Hematopoietic multipotent progenitor cell treated with erythropoietin and hydrocortisone succinate and interleukin-3 and kit ligand, for 17 days (in vitro differentiated cells): ENCODE data around the gene ZNF451.

Experiments used
- DNase-seq: peaks from one replicate; pipeline ENCODE4 v3.0.0-alpha.2; 2015; ENCODE audit warnings: low spot score

The ZNF451 gene

DNA sequence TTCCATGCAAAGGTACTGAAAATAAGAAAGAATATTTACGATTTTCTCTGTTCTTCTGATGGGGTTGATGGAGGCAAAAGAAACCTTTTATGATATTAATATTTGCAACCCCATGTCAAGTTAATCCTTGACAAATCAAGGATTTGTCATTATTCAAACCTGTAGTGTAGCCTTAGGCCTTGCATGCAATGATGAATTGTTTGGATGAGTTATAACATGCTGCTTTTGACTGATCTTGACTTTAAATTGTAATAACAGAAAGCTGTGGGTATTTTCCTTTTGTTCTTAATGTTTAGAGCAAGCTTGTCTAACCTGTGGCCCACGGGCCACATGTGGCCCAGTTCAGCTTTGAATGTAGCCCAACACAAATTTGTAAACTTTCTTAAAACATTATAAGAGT, 69.1 kb downstream of the ZNF451 start:
- DNase-seq: no peak

- DNase-seq: no peak
These were observed 72.0 kb downstream of the ZNF451 start for GRCh38 chr6:57162028-57162427.

DNA sequence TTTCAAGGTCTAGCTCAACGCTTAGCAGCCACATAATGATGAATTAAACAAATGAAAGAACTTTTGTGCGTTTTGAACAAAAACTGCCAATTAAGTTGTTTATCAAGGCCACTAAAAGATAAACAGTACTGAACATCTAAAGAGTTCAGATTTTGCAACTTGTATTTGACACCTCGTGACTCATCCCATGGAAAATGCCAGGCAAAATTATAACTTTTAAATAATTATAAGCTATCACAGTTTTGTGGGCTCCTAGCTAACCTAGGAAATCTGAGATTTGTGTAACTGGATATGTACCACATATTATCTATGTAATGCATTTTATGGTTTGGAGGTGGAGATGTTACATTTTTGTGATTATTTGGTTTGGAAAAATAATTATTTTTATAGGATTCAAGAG, 72.5 kb downstream of the ZNF451 start:
- DNase-seq: no peak

DNA sequence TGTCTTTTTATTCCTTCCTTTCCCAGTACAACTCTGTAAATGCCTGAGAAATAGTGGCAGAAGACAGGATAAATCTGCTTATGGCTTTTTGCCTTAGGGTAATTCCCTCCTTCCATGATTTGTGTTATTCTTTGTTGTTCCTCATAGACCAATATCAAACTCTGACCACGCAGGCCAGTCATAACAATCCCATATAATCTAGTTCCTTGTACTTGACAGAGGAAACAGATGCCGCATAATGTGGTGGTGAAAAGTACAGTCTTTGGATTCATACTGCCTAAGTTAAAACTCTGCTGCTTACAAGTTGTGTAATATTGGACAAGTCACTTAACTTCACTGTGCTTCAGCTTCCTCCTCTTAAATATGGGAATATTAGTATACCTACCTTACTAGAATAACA, 74.0 kb downstream of the ZNF451 start:
- DNase-seq: no peak

- DNase-seq: no peak
These were observed 75.1 kb downstream of the ZNF451 start for GRCh38 chr6:57165080-57165479.

DNA sequence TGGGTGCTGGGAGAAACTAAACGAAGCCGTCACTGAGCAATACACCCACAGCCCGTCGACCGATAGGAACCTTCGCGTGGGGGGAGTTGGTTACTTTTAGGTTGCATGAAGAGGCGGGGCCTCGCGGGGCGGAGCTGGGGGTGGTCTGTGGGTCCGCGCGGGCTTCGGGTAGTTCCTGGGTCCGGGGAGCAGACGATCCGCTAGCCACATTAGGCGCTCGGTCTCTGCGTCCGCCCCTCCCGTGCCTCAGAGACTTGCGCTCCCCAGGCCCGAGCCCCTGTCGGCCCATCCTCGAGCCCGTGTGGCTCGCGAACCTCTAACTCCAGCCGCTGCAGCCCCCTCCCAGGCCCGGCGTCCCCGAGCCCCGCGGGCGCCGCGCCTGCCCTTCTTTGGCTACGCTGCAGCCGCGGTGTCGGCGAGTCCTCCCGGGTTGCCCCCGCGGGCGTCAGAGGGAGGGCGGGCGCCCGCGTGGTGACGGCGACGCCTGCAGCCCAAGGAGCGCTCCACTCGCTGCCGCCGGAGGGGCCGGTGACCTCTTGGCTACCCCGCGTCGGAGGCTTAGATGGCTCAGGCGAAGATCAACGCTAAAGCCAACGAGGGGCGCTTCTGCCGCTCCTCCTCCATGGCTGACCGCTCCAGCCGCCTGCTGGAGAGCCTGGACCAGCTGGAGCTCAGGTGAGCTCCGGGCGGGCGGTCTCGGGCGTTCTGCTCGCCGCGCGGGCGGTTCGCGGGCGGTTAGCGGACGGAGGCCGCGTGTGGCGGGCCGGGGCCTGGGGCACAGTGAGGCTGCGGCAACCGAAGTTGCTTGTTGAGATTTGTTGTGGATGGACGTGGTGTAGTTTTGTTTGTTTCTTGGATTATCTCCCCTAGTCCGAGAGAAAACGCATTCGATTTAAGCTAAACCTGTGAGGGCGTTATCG, 82.4 kb downstream of the ZNF451 start, which contains the start of gene BAG2:
Gene BAG2, plus strand, starts transcription at position 191 of the 920 bp plus-strand sequence. Its CDS starts 372 bp downstream, at position 563.
- DNase-seq: peak; percentile 62

- peak; percentile 34 for DNase-seq
These were observed 83.3 kb downstream of the ZNF451 start for GRCh38 chr6:57173056-57173885.

DNA sequence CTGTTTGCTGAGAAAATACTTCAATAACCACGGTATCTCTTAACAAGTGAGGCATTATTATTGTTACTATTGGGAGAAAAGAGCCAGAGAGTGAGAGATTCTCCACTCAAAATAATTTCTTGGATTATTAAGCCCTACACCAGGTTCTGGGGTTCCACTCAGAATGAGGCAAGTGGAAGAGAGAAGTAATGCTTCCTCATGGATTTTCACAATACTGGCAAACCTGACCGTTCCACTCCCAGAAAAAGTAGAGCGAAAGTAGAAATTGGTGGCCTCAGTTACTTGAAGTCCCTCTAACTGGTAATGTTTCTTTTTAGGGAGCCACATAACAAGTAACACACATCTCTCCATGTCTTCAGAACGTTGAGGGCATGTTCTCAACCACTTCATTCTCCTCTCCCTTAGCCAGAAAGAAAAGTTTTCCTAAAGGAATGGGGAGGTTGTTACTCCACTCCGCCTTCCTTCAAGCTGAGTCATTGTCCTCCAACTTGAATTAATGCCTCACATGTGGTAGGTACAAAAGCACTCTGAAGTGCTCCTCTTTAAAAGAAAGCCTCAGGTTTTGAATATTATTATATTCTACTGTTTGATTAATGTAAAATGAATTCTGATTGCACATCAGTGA, 84.0 kb downstream of the ZNF451 start:
- peak; percentile 36 for DNase-seq

DNA sequence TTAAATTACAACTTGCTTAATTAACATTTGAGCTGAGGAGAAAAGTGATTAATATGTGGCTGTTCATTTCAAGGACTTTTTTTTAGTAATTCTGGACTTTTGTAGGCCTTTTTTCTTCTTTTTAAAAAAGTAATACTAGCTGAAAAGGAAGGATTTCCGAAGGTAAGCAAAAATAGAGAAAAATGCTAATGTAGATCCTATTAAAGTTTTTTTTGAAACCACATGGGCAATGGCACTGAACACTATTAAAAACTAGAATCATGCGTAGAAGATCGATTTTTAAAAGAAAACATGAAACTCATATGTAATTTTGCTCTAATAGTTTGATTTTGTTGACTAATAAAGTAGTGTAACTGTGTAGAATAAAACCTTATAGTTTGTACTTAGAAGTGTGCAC, 84.5 kb downstream of the ZNF451 start:
- no peak for DNase-seq

DNA sequence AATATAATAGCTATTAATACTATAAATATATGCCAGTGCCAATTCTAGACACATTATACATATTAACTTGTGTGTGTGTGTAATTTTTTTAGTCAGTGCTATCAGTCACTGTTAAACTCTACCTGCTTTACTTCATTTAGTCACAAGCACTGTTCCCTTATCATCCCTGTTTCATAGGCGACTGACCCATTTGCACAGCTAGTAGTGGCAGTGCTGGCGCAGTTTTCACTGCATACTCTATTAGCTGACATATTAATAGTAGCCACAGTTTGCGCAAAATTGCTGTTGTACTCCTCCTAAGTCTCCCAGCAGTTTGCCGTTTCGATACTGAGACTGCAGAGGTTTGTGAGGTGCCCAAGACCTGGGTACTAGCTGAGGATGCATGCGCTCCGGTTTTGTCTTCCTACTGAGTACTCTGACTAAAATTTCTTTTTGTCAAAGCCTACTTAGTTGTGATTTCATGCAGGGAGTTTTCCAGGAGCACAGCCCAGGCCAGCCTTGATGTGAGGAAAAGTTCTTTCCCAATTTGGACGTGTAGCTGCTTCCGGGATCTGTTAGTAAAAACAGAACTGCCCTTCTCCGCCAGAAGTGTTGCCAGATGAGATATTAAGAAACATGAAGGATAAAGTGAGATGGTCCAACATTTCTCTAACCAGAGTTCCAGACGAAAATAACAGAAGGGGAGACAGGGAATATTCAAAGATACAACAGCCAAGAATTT, 87.7 kb downstream of the ZNF451 start:
- no peak for DNase-seq

GRCh38 chr6:57180596-57180995, 90.6 kb downstream of the ZNF451 start:
- DNase-seq: no peak

- no peak for DNase-seq
These were observed 92.0 kb downstream of the ZNF451 start for GRCh38 chr6:57182017-57182432.

DNA sequence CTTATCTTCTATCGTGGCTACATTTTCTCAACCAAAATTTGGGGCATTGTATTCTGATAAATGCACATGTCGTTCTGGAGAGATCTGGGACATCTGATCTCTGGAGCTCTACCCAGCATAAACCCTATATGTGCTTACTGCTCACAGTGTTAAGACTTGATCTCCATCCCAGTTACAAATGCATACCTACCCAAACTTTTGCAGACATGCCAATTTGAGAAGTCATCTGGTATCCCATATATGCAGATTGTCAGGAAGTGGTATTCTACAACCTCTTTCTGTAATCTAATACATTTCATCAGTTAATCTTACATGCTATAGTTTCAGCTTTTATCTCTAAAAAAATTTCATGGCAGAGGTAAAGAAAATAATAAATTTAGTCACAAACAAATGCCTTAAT, 93.3 kb downstream of the ZNF451 start:
- DNase-seq: no peak

DNA sequence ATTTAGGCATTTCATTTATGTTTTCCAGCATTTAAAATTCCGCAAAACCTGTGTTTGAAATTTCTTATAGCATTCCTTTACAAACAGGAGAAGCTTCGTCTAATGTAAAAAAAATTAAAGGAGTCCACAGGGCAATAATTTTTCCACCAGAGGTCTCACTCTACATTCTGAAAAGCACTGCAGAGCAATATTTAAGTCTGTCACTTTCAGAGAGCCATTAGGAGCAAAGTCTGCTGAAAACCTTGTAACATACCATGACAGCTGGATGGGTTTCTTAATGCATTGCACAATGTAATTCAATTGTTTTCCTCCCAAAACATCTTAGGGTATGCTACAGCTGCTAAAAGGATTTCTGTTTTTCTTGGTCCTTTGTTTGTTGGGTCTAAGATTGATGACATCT, 100.2 kb downstream of the ZNF451 start:
- DNase-seq: no peak

DNA sequence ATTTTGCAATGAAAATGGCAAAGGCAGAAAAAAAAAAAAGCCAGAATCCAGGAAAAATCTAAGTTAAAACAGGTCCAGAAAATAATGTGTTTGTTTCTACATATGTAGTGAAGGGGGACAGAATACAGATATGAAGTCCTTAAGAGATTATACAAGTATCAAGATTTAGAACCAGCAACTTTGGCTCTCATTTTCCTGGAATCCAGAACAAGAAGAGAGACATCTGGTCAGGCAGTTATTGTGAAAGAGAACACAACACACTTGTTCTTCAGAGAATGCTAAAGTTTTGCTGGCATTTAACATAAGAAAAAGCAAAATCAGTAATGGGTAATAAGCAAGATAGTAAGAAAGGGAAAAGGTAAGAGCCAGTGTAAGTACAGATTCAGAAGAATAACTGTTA, 103.2 kb downstream of the ZNF451 start:
- no peak for DNase-seq

DNA sequence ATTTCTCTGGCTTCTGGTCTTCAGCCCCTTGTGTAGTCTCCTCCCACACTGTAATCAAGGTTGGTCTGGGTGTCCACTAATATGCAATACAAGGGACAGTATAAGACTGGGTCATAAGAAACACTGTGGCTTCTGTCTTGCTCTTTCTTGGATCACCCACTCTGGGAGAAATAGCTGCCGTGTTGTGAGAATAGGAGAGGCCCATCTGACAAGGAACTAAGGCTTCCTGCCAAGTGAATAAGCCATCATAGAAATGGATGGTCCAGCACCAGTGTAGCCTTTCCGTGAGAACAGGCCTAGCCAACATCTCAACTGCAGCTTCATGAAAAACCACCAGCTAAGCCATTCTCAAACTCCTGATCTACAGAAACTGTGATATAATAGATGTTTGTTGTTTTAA, 105.5 kb downstream of the ZNF451 start:
- DNase-seq: no peak

DNA sequence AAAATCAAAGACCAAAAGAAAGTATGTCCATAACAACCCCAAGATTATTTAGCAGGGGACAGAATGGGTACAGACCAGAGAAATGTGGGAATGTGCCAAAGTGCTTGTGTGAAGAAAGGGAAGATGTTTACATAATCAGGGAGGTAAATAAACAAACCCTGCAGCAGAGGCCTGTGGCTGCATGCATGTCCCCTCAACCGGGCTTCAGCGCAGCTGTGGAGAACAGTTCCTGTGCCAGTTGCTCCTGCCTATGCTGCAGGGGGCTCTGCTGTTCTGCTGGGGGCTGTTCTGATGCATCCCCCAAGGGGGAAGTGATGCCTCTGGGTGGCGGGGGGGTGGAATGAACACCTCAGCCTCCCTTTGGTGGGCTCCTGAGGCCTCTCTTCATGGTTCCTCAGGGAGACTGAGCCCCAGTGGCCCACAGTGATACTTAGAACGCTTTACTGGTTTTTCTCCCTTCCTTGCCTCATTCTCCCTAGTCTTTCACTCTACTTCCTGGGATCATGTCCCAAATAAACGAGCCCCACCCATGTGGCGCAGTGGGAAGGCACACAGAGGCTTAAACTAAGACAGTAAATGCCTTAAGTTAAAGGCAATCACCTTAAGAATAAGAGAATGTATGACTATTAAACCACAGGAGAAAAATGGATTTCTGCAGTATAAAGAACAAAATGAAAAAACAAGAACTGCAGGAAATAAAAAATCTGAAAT, 109.1 kb downstream of the ZNF451 start:
- DNase-seq: no peak

DNA sequence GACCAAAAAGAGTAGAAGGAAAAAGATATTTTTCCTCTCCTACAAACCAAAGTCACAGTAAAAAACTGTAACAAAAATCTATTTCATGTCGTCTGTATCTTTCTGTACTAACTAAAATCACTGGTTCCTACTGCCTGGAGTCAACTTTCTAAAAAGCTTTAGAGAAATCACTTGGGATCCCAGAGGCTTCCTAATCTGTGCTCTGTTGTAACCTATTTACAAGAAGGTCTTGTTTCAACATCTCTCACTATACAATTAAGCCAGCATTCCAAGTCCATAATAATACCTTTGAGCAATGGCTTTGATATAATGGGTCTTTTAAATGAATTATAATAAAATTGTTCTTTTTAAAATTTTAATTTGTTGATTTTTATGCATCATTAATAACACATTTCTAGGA, 111.7 kb downstream of the ZNF451 start:
- no peak for DNase-seq

DNA sequence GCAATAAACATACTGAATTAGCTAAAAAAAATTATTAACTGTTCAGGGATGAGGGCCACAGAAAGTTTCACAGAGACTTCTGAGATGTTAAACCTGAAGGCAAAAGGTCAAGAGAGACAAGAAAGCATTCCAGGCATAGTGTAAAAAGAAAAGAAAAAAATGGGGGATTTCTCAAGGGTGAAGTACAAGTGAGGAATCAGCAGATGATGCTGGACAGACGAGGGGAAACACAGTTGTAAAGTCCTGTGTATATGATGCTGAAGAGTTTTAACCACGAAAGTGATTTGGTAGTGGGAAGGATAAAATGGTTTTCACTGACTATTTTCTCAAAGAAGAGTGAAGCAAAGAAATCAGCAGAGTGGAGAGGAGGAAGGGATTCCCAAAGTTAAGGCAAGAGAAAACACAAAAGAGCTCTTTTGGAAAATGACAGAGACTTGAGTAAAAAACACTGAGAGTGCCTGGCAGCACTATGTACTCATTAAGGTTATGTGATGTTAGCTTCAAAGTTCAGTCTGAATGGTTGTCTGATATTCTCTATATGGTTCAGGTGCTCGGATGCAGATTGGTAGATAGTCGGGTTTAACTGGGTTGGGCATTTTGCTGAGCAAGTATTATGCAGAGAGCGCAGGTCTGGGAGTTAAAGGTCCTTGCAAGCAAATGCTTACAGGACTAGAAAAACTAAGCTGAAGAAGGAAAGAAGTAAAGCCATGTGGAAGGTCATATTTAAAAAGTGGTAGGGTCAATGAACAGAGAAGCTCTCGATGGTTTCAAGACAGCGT, 115.8 kb downstream of the ZNF451 start:
- no peak for DNase-seq

GRCh38 chr6:57207141-57207540, 117.2 kb downstream of the ZNF451 start:
- DNase-seq: no peak
